GM18861 (cell line): ENCODE data around the gene DVL1.

Experiments used
- ATAC-seq: cut with Tn5 transposase; IDR thresholded peaks from one replicate; pipeline ENCODE4 v1.9.1; 2021; ENCODE audit not compliant: unreplicated experiment

The DVL1 gene

DNA sequence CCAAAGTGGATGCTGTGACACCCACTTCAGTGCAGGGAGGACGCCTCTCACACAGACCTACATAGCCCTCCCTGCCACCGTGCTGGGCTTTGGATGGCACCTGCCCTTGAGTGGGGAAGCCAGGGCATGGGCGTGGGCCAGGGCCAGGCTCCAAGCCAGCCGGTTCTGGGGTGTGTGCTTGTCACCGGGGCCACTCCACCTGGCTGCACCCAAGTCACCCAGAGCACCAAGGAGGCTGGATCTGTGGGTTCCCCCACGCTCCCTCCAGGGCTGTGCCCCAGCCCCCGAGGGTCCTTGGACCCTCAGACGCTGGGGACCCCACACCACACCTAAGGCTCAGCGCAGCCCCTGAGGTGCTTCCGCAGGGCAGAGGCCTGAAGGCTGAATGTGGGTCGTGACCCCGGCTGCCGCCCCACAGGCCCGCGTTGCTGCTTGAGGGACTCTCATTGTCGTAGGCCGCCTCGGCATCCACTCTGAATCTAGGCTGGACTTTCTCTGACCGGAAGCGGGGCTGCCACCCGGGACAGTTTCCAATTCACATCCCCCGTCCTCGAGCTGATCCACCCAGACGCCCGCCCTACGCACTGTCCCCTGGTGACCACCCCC lies 7.7 kb upstream of the DVL1 start:
- no peak for ATAC-seq

DNA sequence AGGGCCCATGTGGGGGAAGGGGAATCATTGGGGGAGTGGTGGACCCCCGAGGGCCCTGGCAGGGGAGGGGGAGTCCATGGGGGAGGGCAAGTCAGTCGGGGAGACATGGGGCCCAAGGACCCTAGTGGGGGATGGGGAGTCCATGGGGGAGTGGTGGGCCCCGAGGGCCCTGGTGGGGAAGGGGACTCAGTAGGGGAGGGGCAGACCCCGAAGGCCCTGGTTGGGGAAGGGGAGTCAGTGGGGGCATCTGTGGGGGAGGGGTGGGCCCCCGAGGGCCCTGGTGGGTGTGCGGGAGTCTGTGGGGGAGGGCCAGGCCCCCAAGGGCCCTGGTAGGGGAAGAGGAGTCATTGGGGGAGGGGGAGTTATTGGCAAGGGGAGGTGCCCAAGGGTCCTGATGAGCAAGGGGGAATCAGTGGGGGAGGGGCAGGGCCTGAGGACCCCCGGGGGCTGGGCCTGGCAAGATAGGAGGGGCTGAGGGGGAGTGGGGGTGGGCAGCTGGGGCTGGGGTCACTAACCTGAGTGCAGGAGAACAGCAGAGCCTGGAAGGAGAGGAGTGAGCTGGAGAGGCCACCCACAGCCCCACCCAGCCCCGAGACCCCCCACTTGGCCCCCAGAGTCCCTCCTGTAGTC lies 7.1 kb upstream of the DVL1 start:
- no peak for ATAC-seq

DNA sequence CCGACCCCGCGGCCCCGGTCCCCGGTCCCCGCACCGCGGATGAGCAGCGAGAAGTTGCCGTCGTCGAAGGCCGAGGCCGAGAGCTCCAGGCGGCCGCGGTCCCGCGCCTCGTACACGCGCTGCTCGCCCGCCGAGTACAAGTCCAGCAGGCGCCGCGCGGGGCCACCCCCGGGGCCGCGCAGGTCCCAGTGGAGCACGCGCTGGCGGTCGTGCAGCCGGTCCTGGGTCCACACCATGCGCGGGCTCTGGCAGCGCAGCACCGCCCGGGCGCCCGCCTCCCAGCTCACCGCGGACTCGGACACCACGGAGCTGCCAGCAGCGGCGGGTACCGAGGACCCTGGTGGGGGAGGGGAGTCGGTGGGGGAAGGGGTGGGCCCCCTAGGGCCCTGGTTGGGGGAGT lies 6.2 kb upstream of the DVL1 start:
- ATAC-seq: no peak

DNA sequence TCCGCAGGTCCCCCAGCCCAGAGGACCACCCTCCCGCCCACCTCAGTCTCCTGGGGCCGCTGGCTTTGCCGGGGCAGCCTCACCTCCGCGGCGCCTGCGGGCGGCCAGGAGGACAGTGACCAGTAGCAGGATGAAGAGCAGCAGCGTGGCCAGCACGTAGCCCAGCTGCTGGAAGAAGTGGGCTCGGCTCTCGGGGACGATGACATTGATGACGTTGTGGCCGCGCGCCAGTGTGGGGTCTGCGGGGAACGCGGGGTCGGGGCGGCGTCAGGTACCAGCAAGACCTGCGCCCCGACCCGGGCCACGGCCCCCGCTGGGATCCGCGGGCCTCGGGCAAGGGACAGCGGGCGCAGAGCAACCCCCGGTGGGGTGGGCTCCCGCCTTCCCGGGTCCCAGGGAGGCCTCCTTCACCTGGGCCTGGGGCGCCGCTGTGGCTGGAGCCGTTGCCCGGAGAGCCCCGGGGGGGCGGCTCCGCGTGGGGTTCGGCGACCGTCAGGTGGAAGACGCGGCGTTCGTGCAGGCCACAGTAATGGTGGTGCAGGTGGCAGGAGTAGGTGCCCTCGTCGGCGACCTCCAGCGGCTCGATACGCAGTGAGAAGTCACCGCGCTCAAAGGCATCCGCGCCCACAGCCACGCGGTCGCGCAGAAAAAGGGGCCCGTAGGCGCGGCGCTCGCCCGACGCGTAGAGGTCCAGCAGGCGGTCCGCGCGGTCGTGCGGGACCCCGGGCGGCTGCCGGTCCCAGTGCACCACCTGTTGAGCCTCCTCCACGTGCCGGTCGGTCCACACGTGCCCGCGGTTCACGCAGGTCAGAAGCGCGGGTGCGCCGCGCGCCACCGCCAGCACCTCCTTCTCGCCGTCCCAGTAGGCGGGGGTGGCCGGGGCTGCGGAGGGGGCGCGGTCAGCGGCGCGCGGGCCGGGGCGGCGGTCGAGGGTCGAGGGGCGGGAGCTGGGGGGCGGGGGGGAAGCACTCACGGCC lies 5.3 kb upstream of the DVL1 start:
- no peak for ATAC-seq

DNA sequence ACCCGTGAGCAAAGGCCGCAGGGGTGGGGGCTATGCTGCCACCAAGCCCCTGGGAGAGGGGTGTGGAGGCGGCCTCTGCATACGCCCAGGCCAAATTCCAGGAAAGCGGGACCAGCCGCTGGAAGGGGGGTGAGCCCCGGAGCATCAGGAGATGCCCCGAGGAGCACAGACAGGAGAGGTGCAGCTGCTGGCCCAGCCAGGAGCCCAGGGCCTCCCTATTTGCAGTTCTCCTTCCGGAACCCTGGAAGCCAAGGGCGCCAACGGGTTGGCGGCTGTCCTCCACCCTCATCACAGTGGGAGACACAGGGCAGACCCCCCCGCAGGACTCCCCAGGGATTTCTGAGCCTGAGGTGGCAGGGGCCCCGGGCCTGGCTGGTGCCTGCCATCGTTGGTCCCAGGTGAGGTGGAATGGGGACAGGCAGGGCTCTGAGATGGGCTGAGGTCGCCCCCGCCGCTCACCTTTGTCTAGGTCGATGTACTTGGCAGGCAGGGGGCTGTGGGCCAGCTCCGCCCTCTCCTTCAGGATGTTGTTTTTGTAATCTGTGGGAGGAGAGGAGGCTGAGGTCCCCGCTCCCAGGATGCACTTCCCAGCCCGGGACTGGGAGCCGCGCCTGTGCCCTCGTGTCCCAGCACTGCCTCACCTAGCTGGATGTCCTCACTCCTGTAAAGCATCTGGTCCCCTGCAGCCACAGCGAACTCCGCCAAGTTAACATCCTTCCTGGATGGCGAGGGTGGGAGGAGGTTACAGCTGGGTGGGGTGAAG lies 4.4 kb upstream of the DVL1 start:
- no peak for ATAC-seq

DNA sequence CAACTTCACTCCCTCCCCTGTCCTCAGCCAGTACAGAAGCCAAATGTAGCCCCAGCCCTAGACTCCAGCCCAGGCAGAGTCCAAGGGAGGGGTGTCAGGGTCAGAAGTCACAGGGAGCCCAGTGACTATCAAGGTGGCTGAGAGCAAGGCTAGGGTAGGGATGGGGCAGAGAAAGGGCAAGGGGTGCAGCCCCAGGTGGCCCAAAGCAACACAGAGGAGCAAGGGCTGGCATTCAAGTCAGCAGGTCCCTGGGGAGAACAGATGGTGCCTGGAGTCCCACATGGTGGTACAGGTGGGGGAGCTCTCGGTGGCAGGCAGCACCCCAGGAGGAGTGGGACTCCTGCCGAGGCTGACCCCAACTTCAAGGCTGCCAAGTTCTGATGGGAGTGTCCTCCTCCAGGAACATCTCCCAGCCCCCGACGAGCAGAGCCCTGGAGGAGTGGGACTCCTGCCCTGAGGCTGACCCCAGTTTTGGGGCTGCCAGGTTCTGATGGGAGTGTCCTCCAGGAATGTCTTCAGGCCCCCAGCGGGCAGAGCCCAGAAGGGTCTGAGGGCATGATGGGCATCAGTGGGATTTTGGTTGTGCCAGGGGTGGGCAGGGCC lies 3.7 kb upstream of the DVL1 start:
- ATAC-seq: no peak

DNA sequence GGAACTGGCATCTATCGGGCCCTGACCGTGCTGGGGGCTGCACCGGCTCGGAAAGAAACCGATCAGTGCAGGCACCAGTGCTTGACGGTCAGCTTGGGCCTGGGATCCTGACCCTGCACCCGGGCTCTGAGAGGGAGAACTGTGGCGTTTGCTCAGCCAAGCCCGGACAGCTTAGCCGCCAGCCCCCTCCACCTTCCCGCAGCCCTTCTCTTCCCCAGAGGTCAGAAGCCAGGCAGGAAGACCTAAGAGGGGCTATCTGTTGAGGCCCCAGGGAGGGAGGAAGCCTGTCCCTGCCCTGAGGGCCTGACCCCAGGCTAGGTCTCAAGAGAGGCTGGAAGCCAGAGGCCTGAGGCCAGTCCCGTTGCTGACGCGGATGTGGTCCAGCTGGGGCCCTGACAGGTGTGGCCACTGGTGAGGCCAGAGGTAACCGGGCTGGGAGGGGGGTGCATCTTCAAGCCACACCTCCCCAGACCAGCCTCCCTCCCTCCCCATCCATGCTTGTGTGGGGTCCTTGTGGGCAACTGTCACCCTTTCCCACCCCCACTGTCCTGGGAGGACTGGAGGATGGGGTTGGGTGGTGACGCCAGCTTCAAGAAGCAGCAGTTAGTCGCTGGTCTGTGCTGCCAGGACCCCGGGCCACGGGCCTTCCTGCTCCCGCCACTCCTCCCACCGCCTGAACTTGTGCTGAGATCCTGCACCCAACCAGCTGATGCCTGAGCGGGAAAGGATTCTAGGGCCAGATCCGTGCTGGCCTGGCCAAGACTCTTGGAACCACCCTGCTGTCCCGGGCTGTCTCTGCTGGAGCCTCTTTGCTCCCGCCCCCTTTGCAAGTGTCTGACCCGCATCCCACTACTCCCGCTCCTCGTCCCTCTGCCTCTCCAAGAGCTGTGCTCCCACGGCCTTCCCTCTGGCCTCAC lies 2.6 kb upstream of the DVL1 start:
- ATAC-seq: no peak

DNA sequence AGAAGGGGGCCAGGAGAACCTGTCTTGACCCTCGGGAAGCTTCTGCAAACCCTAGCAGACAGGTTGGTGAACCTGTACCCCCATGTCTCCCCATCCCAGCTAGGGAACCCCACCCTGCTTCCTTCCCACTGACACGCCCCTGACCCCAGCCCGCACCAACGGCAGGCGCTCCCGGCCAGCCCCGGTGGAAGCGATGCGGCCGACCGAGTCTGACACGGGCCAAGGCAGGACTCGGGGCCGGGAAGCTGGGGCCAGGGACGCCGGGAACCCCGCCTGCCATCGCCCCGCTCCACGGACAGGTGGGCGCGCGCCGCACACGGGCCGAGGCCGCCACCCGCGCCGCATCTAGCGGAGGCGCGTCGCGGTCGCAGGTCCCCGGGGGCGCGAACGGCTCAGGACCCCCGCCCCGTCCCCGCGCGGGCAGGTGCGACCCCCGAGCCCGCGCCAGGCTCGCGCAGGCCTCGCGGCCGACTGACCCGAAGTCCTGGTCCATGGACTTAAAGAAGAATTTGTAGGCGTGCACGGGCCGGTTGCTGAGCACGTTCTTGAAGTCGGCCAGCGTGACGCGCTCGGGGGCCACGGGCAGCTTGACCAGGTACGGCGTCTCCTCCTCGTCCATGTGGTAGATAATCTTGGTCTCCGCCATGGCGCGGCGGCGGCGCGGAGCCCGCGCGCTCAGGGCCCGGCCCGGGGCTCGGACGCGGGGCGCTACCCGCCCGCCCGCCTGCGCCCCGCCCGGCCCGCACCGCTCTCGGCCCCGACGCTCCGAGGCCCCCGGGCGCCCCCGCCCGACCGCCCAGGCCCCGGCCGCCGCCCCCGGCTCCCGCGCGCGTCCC lies 580 bp downstream of the DVL1 start:
- peak; percentile 2 for ATAC-seq

DNA sequence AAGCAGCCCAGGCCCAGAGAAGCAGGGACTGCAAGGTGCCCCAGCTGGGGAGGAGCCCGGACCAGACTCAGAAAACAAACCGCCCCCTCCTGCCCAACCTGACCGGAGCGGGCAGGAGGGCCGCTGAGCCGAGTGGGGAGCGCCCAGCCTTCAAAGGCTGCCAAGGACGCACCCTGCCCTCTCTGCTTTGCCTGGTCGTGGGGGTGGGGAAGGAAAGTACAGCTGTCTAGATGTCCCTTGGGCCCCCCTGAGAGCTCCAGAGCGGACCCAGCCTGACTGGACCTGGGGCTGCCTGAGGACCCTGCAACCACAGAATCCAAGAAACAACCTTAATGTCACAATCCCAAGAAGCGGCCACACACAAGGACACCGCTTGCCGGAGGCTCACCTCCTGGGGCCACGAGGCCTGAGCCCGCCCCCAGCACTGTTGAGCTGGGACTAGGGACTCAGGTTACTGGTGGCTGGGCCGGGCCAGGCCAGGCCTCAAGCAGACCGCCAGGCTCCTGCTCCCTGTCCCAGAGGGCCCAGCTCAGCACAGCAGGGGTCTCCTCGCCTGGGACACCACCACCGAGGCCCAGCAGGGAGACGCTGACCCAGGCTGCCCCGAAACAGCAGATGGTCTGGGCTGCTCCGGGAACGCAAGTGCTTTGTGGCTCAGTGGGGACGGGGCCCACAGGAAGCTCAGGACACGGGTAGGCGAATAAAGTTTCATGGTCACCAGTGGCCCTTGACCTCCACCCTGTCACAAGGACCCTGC lies 1.4 kb downstream of the DVL1 start:
- ATAC-seq: no peak

DNA sequence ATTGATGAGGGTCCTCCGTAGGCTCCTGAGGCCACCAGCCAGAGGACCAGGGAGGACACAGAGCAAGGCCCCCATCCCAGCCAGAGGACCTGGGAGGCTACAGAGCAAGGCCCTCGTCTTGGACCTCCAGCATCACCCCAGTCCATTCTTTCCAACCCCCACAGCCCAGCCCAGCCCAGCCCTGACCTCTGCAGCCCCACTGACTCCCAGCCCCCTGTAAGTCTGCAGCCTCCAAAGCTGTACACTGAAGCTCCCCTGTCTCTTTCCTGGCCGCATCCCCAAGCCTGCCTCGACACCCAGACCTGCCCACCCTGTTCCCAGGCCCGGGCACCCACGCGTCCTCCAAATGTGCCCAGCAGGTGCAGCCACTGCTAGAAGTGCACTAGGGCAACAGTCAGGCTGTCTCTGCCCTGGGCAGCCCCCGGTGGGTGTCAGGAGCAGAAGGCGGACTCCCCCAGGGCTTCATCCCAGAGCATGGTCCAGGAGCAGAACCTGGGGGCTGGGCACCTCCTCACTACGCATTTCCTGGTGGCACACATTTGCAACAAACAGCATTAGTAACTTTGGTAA lies 2.1 kb downstream of the DVL1 start:
- no peak for ATAC-seq

DNA sequence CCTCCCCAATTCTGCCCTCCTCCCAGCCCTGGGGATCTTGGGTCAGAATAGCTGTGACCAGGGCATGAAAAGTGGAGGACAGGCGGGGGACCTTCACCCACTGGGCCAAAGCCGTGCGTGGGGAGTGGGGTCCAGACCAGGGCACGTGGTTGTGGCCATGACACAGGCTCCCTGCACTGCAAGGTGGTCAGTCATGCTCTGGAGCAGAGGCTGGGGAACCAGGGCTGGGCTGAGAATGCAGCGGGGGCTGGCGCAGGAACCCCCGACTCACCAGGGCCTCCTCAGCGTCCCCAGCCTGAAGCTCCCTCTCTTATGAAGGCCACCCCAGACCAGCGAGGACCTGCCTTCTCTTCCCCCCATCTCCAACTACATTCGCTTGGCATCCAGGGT lies 2.7 kb downstream of the DVL1 start:
- ATAC-seq: no peak

DNA sequence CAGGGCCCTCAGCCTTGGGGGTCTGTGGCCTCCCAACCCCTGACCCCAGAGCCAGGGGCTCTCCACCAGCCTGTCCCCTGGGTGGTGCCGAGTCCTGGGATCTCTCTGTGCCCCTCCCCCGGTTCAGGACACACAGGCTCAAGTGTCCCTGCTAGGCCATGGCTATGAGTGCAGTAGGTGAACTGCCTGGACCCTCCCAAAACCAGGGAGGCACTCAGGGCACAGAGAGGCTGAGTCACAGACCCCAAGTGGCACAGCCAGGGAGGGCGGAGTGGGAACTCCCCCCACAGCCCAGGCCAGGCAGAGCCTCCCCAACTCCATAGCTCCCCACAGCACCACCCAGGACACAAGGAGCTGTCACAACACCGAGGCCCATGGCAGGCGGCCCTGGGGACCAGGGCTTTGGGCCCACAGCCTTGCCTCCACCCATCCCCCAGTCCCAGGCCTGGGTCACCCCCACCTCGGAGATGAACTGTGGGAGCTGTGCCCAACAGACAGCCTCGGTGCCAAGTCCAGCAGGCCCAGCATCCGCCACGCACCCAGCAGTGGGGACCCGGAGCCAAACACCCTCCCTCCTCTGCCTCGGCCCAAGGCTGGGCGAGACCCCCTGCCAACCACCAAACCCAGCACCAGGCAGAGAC lies 3.2 kb downstream of the DVL1 start:
- ATAC-seq: no peak

DNA sequence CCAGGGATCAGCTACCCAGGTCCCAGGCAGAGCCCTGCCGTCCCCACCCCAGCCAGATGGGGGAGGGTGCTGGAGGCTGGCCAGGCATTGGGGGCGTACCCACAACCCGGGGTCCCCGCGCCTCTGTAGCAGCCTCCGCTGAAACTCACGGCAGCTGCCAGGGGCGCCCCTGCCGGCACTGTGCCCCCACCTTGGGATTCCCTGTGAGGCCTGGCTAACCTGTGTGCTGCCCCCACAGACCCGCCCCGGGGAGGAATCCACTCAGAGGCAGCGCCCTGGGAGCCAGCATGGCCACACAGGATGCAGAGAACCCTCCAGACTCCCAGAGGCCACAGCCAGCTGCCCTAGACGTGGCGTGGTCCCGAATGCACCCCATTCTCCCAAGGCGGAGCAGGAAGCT lies 3.8 kb downstream of the DVL1 start:
- no peak for ATAC-seq

DNA sequence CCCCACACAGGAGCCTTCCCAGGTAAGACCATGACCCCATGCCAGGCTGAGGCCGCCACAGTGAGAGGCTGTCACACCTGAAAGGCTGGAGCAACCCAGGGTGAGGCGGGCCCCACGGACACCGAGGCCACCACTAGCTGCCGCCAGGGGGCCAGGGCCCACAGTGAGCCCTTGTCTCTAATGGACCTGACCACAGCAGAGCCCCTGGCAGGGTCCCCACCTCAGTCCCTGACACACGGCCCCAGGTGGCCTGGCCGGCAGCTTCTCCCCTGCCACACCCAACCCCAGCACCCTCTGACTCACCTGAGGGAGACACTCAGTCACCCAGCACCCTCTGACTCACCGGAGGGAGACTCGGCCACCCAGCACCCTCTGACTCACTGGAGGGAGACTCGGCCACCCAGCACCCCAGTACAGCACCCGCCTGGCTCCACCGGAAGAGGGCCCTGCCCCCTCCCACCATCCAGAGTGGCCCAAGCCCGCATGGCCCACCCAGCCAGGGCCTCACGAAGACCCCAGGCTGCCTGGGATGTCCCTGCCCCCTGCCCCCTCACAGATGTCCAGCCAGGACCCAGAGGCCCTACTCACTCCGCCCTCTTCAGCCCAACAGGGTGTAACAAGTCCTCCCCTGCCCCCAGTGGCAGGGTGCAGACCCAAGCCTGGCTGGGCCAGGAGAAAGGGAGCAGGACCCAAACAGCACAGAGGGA lies 4.4 kb downstream of the DVL1 start:
- ATAC-seq: no peak

DNA sequence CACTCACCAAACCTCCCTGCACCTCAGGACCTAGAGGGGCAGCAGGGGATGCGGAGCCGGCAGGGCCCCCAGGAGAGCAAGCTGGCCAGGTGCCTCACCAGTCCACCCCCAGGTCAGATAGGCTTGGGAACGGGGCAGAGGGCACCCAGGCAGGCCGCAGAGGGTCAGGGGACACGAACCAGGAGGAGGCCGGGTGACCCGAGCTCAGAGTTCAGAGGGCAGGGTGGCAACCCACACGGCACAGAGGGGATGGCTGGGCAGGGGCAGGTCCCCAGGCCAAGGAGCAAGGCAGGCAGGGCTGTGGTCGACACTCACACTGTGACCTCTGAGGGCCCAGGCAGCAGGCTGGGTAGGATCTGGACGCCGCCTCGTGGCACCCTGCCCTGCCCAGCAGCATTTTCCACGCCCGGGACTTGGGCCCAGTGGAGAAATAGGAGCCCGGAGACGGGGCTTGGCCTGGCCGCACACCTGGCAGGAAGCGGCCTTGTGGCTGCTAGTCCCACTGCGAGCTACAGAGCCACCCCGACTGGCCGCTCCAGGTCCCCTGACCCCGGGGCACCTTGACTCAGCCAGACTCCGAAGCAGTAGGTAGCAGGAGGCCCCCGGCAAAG lies 5.3 kb downstream of the DVL1 start:
- ATAC-seq: no peak

DNA sequence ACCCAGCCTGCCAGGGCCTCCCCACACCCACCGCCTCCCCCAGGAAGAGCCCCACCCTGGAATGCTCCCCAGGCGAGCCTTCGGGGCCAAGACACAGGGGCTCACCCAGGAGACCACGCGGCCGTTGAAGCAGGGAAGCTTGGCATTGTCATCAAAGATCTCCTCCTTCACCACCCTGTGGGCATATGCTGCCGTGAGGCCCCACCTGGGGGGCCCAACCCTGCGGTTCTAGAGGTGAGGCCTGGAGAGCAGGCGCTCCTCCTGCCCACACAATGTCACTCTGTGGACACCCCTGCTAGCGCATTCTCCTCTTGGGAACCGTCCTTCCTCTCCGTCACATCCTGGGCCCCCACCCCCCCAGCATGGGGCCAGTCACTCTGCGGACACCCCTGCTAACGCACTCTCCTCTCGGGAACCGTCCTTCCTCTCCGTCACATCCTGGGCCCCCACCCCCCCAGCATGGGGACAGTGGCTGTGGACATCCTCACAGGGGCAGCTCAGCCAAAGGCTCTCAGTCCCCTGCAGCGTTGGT lies 6.6 kb downstream of the DVL1 start:
- ATAC-seq: no peak
